Hepatocyte (in vitro differentiated cells): Measurements from ENCODE around the gene DIMT1.

Source experiments
- CTCF ChIP-seq: fragments of 200-600 bp; sonication (generic); IDR thresholded peaks from 2 replicates; pipeline ENCODE4 v1.5.1; 2016; ENCODE audit warnings: antibody characterized with exemption, mild to moderate bottlenecking; ENCODE audit not compliant: poor library complexity
- EZH2 ChIP-seq: fragments of 200-600 bp; sonication (generic); IDR thresholded peaks from 2 replicates; pipeline ENCODE4 v1.6.1; 2016; ENCODE audit warnings: antibody characterized with exemption, mild to moderate bottlenecking, borderline replicate concordance
- EZH2phosphoT487 ChIP-seq: fragments of 200-600 bp; sonication (generic); IDR thresholded peaks from one replicate; pipeline ENCODE4 v1.6.1; 2018; ENCODE audit warnings: antibody characterized with exemption, mild to moderate bottlenecking, low read depth, moderate library complexity; ENCODE audit not compliant: unreplicated experiment, severe bottlenecking

DNA sequence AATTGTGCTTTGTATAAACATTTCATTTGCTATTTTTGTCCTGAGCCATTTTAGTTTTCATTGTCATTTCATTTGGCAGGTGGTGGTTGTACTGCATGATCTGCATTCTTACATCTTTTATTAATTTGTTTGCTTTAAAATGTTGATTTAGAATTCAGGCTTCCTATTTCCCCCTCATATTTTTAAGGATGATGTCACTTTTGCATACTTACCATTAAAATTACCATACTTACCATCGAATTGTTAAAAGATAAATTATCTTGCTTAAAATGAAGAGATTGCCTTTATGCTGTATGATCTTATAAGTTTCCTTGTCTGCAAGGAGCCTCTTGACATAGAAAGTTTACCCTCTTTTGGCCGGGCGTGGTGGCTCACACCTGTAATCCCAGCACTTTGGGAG lies 31.1 kb downstream of the DIMT1 start:
- no peak for TF ChIP-seq EZH2phosphoT487
- no peak for TF ChIP-seq CTCF
- TF ChIP-seq EZH2, result no peak
